PC-3 (cell line): Measurements from ENCODE around the gene OR5D16. TPM values are rescaled to one million over a fixed set of nuclear protein-coding genes. Genes with fewer than 3 reads are reported as not detected.
"Not testable (repeated sequence)": the region's sequence is repeated elsewhere in the genome, so short reads cannot be mapped to it uniquely, and the experiment has no call there.

Source experiments
- ATAC-seq: fragments of 200-7000 bp; cut with Tn5 transposase; 2 replicates; pipeline ENCODE4 v1.9.1; 2020; ENCODE audit warnings: mild to moderate bottlenecking, moderate library complexity
- BruUV-seq: library from RNA; stranded (reverse); fragments of 400-500 nt; replicated peaks from 2 replicates; lab custom pipeline; 2021; lab: Mats Ljungman, UMichigan
- CTCF ChIA-PET: fragments of 300-600 bp; sonication (Branson Sonifier 250); formaldehyde crosslinking; loops from one replicate; lab custom pipeline; 2022; ENCODE audit warnings: antibody characterized with exemption; lab: Charles Lee
- POLR2A ChIA-PET: fragments of 300-600 bp; sonication (Branson Sonifier 250); formaldehyde crosslinking; loops from one replicate; lab custom pipeline; 2022; ENCODE audit warnings: antibody characterized with exemption; ENCODE audit not compliant: unreplicated experiment; lab: Charles Lee
- DNase-seq: peaks from one replicate; pipeline ENCODE4 v3.0.0-alpha.2; 2015
- H2AFZ ChIP-seq: fragments of 300-600 bp; sonication (generic); 2 replicates; pipeline ENCODE4 v1.6.0; 2016; ENCODE audit warnings: antibody characterized with exemption, low read length
- H3F3A ChIP-seq: fragments of 300-600 bp; sonication (generic); one replicate; pipeline ENCODE4 v1.6.0; 2017; ENCODE audit warnings: antibody characterized with exemption, low read length, control low read depth, mild to moderate bottlenecking; ENCODE audit not compliant: unreplicated experiment
- H3K27ac ChIP-seq: fragments of 300-600 bp; sonication (generic); 2 replicates; pipeline ENCODE4 v1.5.1; 2016; ENCODE audit warnings: mild to moderate bottlenecking, low read length
- H3K27me3 ChIP-seq: fragments of 300-600 bp; sonication (generic); 2 replicates; pipeline ENCODE4 v1.6.1; 2016; ENCODE audit warnings: low read length, mixed read lengths
- H3K36me3 ChIP-seq: fragments of 300-600 bp; sonication (generic); 2 replicates; pipeline ENCODE4 v1.6.1; 2016; ENCODE audit warnings: low read depth, mixed run types, low read length, mixed read lengths
- H3K4me1 ChIP-seq: fragments of 300-600 bp; sonication (generic); 2 replicates; pipeline ENCODE4 v1.5.1; 2016; ENCODE audit warnings: low read length; ENCODE audit not compliant: insufficient read depth
- H3K4me2 ChIP-seq: fragments of 300-600 bp; sonication (generic); 2 replicates; pipeline ENCODE4 v1.6.0; 2016; ENCODE audit warnings: low read length
- H3K4me3 ChIP-seq: fragments of 300-600 bp; sonication (generic); 2 replicates; pipeline ENCODE4 v1.5.1; 2016; ENCODE audit warnings: mild to moderate bottlenecking, low read length, mixed read lengths
- H3K79me2 ChIP-seq: fragments of 300-600 bp; sonication (generic); 2 replicates; pipeline ENCODE4 v1.6.1; 2017; ENCODE audit warnings: low read length, mixed read lengths
- H3K9ac ChIP-seq: fragments of 300-600 bp; sonication (generic); 2 replicates; pipeline ENCODE4 v1.6.0; 2016; ENCODE audit warnings: mild to moderate bottlenecking, low read length
- H3K9me2 ChIP-seq: fragments of 300-600 bp; sonication (generic); replicated peaks from 2 replicates; pipeline ENCODE4 v1.6.1; 2016; ENCODE audit warnings: mixed run types, low read length, mixed read lengths
- H3K9me3 ChIP-seq: fragments of 300-600 bp; sonication (generic); 2 replicates; pipeline ENCODE4 v1.6.1; 2016; ENCODE audit warnings: low read length, mixed read lengths
- H4K20me1 ChIP-seq: fragments of 300-600 bp; sonication (generic); 2 replicates; pipeline ENCODE4 v1.6.1; 2016; ENCODE audit warnings: low read length, mixed read lengths
- CTCF ChIP-seq: fragments of 300-600 bp; sonication (generic); conservative IDR thresholded peaks from 2 replicates; pipeline ENCODE4 v1.5.1; 2017; ENCODE audit warnings: antibody characterized with exemption, low read depth, mild to moderate bottlenecking, low read length
- EZH2 ChIP-seq: fragments of 300-600 bp; sonication (generic); IDR thresholded peaks from one replicate; pipeline ENCODE4 v1.6.1; 2017; ENCODE audit warnings: antibody characterized with exemption, mild to moderate bottlenecking, low read length; ENCODE audit not compliant: unreplicated experiment
- EZH2phosphoT487 ChIP-seq: fragments of 300-600 bp; sonication (generic); IDR thresholded peaks from 2 replicates; pipeline ENCODE4 v1.6.1; 2018; ENCODE audit warnings: mild to moderate bottlenecking, antibody characterized with exemption, low read length, borderline replicate concordance
- intact Hi-C: fragments of 100-400 bp; cut with micrococcal nuclease; formaldehyde crosslinking; loops from 2 replicates; pipeline ENCODE4 v1.9.0; 2023
- total RNA-seq: library from RNA; depleted of rRNA; stranded (reverse); fragments of >200 nt; gene quantifications from 2 replicates; pipeline ENCODE4 v1.2.3, GENCODE V29; 2014

The OR5D16 gene
- total RNA-seq, 1 experiment from 2014 or later: not detected

- H3F3A ChIP-seq: no peaks in the 10 kb centered on the region
- POLR2A ChIA-PET: no interaction called here
- H3K4me1 ChIP-seq: no peaks in the 10 kb centered on the region
Observed at GRCh38 chr11:55849037-55849436, 10.5 kb downstream of the OR5D16 start.

GRCh38 chr11:55852141-55852540, 13.6 kb downstream of the OR5D16 start:
- 0 out of 2 replicates have a peak, but pooled peaks cover 3% of the 10 kb centered on the region for H3K27me3 ChIP-seq

More at GRCh38 chr11:55849037-55849436, 10.5 kb downstream of the OR5D16 start:
- intact Hi-C loops: no loop called here
- CTCF ChIA-PET: no interaction called here
- H3K27ac ChIP-seq: no peak overlapping the region
- H4K20me1 ChIP-seq: no peaks in the 10 kb centered on the region
- no peaks in the 10 kb centered on the region for H3K79me2 ChIP-seq
- DNase-seq (no peak), ATAC-seq (no peak)
- no peaks in the 10 kb centered on the region for H3K27me3 ChIP-seq
- no peak overlapping the region for H3K9ac ChIP-seq
- H3K9me3 ChIP-seq: 0 out of 2 replicates have a peak, but pooled peaks cover 3% of the 10 kb centered on the region
- no peaks in the 10 kb centered on the region; the same call in 1 of the 2 replicates for H3K9me2 ChIP-seq
- TF ChIP-seq EZH2phosphoT487: no peak
- H3K36me3 ChIP-seq: no peaks in the 10 kb centered on the region
- H3K4me3 ChIP-seq: no peak overlapping the region
- no peak overlapping the region for H2AFZ ChIP-seq
- no peak overlapping the region for H3K4me2 ChIP-seq
- BruUV-seq: no TSS peak

GRCh38 chr11:55854704-55855103, 16.2 kb downstream of the OR5D16 start:
- POLR2A ChIA-PET: no interaction called here
- no peak for TF ChIP-seq EZH2
- TF ChIP-seq EZH2phosphoT487: no peak
- TF ChIP-seq CTCF: no peak

More at GRCh38 chr11:55852141-55852540, 13.6 kb downstream of the OR5D16 start:
- Histone ChIP-seq H3K27ac (no peak overlapping the region), H3K9me3 (0 out of 2 replicates have a peak, but pooled peaks cover 3% of the 10 kb centered on the region), H3K79me2 (no peaks in the 10 kb centered on the region), H3K9ac (no peak overlapping the region), H2AFZ (no peak overlapping the region), H3K9me2 (no peaks in the 10 kb centered on the region), H4K20me1 (no peaks in the 10 kb centered on the region), H3F3A (no peaks in the 10 kb centered on the region), H3K4me3 (no peak overlapping the region), H3K4me1 (no peaks in the 10 kb centered on the region), H3K4me2 (no peak overlapping the region), H3K36me3 (no peaks in the 10 kb centered on the region)
- ChIA-PET CTCF (no interaction called here), POLR2A (no interaction called here)
- no TSS peak for BruUV-seq
- DNase-seq: no peak
- intact Hi-C loops: no loop called here
- no peak for ATAC-seq
- TF ChIP-seq EZH2phosphoT487 (no peak), EZH2 (no peak), CTCF (no peak)

GRCh38 chr11:55867354-55867753, 28.8 kb downstream of the OR5D16 start:
- H3K9ac ChIP-seq, H3K4me3 ChIP-seq, H3K79me2 ChIP-seq, intact Hi-C loops, H3K4me1 ChIP-seq, H3F3A ChIP-seq, H3K27me3 ChIP-seq, BruUV-seq, DNase-seq, POLR2A ChIA-PET, H4K20me1 ChIP-seq, H3K4me2 ChIP-seq, H2AFZ ChIP-seq, H3K27ac ChIP-seq, H3K9me3 ChIP-seq, H3K36me3 ChIP-seq, H3K9me2 ChIP-seq, ATAC-seq, CTCF ChIA-PET: not testable (repeated sequence)

More at GRCh38 chr11:55854704-55855103, 16.2 kb downstream of the OR5D16 start:
- ATAC-seq (no peak), DNase-seq (no peak)
- Histone ChIP-seq H3K27ac (no peak overlapping the region), H3K9me3 (0 out of 2 replicates have a peak, but pooled peaks cover 3% of the 10 kb centered on the region), H3K79me2 (no peaks in the 10 kb centered on the region), H3K36me3 (no peaks in the 10 kb centered on the region), H3K4me3 (no peak overlapping the region), H2AFZ (no peak overlapping the region), H4K20me1 (no peaks in the 10 kb centered on the region), H3K27me3 (0 out of 2 replicates have a peak, but pooled peaks cover 5% of the 10 kb centered on the region), H3K9ac (no peak overlapping the region), H3K9me2 (no peaks in the 10 kb centered on the region), H3F3A (no peaks in the 10 kb centered on the region), H3K4me2 (no peak overlapping the region), H3K4me1 (no peaks in the 10 kb centered on the region)
- CTCF ChIA-PET: no interaction called here
- no TSS peak for BruUV-seq
- intact Hi-C loops: no loop called here

- H3K27ac ChIP-seq, H3K36me3 ChIP-seq, DNase-seq, H3K9ac ChIP-seq, H3K4me1 ChIP-seq, H3K4me2 ChIP-seq, H3K4me3 ChIP-seq, H3K79me2 ChIP-seq, ATAC-seq, H3K27me3 ChIP-seq, H3K9me2 ChIP-seq, H3F3A ChIP-seq, H3K9me3 ChIP-seq, intact Hi-C loops, H2AFZ ChIP-seq, POLR2A ChIA-PET, BruUV-seq, H4K20me1 ChIP-seq, CTCF ChIA-PET: not testable (repeated sequence)
Observed at GRCh38 chr11:55872731-55873130, 34.2 kb downstream of the OR5D16 start.
